GM23338 (cell line): Measurements from ENCODE around the gene EXOG.

Source experiments
- CREB1 ChIP-seq: fragments of 250-450 bp; sonication (Bioruptor Pico); IDR thresholded peaks from 2 replicates; pipeline ENCODE4 v1.5.0; 2020; ENCODE audit warnings: low read depth, mild to moderate bottlenecking, moderate library complexity
- EZH2 ChIP-seq: fragments of 200-600 bp; sonication (generic); IDR thresholded peaks from one replicate; pipeline ENCODE4 v1.8.0; 2017; ENCODE audit warnings: antibody characterized with exemption, mild to moderate bottlenecking, low read depth; ENCODE audit not compliant: unreplicated experiment
- NANOG ChIP-seq: IDR thresholded peaks from 2 replicates; pipeline ENCODE4 v1.6.1; 2016; ENCODE audit warnings: antibody characterized with exemption, borderline replicate concordance
- POLR2AphosphoS5 ChIP-seq: IDR thresholded peaks from 2 replicates; pipeline ENCODE4 v1.6.1; 2016; ENCODE audit warnings: antibody characterized with exemption, low read depth
- ZNF331 ChIP-seq: fragments of 250-450 bp; sonication (Bioruptor Pico); IDR thresholded peaks from 2 replicates; pipeline ENCODE4 v1.5.0; 2020; ENCODE audit warnings: low read depth, mild to moderate bottlenecking, moderate library complexity
- TF ChIP-seq, protein P1 (sequence below), 2 experiments: fragments of 200-600 bp in 1 of 2; sonication (generic) in 1 of 2; conservative IDR thresholded peaks; 2 replicates each; pipeline versions ENCODE4 v1.5.1 to v1.6.1; 2016 to 2017; ENCODE audit warnings: antibody characterized with exemption in 2 of 2, low read depth in 2 of 2, mild to moderate bottlenecking in 2 of 2, moderate library complexity in 1 of 2

GRCh38 chr3:38478901-38479300, 17.2 kb upstream of the EXOG start:
- TF ChIP-seq POLR2AphosphoS5 = no peak
- TF ChIP-seq ZNF331 (CRISPR knock-in tag) = no peak
- TF ChIP-seq, protein P1, sequence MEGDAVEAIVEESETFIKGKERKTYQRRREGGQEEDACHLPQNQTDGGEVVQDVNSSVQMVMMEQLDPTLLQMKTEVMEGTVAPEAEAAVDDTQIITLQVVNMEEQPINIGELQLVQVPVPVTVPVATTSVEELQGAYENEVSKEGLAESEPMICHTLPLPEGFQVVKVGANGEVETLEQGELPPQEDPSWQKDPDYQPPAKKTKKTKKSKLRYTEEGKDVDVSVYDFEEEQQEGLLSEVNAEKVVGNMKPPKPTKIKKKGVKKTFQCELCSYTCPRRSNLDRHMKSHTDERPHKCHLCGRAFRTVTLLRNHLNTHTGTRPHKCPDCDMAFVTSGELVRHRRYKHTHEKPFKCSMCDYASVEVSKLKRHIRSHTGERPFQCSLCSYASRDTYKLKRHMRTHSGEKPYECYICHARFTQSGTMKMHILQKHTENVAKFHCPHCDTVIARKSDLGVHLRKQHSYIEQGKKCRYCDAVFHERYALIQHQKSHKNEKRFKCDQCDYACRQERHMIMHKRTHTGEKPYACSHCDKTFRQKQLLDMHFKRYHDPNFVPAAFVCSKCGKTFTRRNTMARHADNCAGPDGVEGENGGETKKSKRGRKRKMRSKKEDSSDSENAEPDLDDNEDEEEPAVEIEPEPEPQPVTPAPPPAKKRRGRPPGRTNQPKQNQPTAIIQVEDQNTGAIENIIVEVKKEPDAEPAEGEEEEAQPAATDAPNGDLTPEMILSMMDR (conservative IDR thresholded peaks at IDR 0.05; ENCODE audit: low read depth in 2 of 2) = no peak
- TF ChIP-seq NANOG = no peak
- no peak for TF ChIP-seq CREB1
- TF ChIP-seq EZH2 = no peak
